Keratinocyte (primary cell): ENCODE measurements around the gene EVL. TPM values are rescaled to one million over a fixed set of nuclear protein-coding genes. Genes with fewer than 3 reads are reported as not detected.

Source experiments
- DNase-seq: peaks from one replicate; pipeline ENCODE4 v3.0.0-alpha.2; 2011; ENCODE audit warnings: low read depth, missing footprints, low spot score
- FAIRE-seq: peaks from 2 replicates; lab custom pipeline; 2011; peaks lifted over from hg19 to GRCh38; lab: Jason Lieb, UNC
- H2AFZ ChIP-seq: 2 replicates; pipeline ENCODE4 v1.6.0; 2012; ENCODE audit warnings: low read length, control low read depth, inconsistent platforms; ENCODE audit not compliant: control insufficient read depth
- H3K27ac ChIP-seq: 2 replicates; pipeline ENCODE4 v1.5.1; 2011; ENCODE audit warnings: low read length; ENCODE audit not compliant: control insufficient read depth, insufficient read depth
- H3K27me3 ChIP-seq: 3 replicates; pipeline ENCODE4 v1.6.0; 2011; ENCODE audit warnings: low read length; ENCODE audit not compliant: control insufficient read depth, insufficient read depth; ENCODE audit errors: extremely low read depth
- H3K36me3 ChIP-seq, 2 experiments: 2 replicates in 1 of 2; 3 replicates in 1 of 2; pipeline ENCODE4 v1.5.1; 2011; ENCODE audit warnings: low read length in 2 of 2, mild to moderate bottlenecking in 1 of 2; ENCODE audit not compliant: control insufficient read depth in 2 of 2, insufficient read depth in 2 of 2; ENCODE audit errors: extremely low read depth in 1 of 2
- H3K4me1 ChIP-seq: 3 replicates; pipeline ENCODE4 v1.5.1; 2011; ENCODE audit warnings: low read length; ENCODE audit not compliant: control insufficient read depth, insufficient read depth; ENCODE audit errors: extremely low read depth
- H3K4me2 ChIP-seq: 3 replicates; pipeline ENCODE4 v1.6.0; 2011; ENCODE audit warnings: low read depth, low read length; ENCODE audit not compliant: control insufficient read depth, insufficient read depth; ENCODE audit errors: extremely low read depth
- H3K4me3 ChIP-seq, 3 experiments: fragments of 200-600 bp in 1 of 3; sonication (generic) in 1 of 3; 2 replicates in 2 of 3; 3 replicates in 1 of 3; pipeline ENCODE4 v1.5.1; 2011 to 2016; ENCODE audit warnings: low read length in 3 of 3, mild to moderate bottlenecking in 3 of 3, control low read depth in 2 of 3, inconsistent platforms in 1 of 3, low read depth in 1 of 3, mixed read lengths in 1 of 3, mixed run types in 1 of 3, moderate library complexity in 1 of 3; ENCODE audit not compliant: control insufficient read depth in 2 of 3, insufficient read depth in 2 of 3; ENCODE audit errors: extremely low read depth in 1 of 3
- H3K79me2 ChIP-seq: 2 replicates; pipeline ENCODE4 v1.6.0; 2012; ENCODE audit warnings: low read length; ENCODE audit not compliant: control insufficient read depth, insufficient read depth
- H3K9ac ChIP-seq: 3 replicates; pipeline ENCODE4 v1.6.0; 2011; ENCODE audit warnings: low read length; ENCODE audit not compliant: control insufficient read depth, insufficient read depth; ENCODE audit errors: extremely low read depth
- H3K9me1 ChIP-seq: 3 replicates; pipeline ENCODE4 v1.6.0; 2011; ENCODE audit warnings: low read length; ENCODE audit not compliant: control insufficient read depth, insufficient read depth; ENCODE audit errors: extremely low read depth
- H3K9me3 ChIP-seq: 2 replicates; pipeline ENCODE4 v1.5.1; 2012; ENCODE audit warnings: low read depth, low read length; ENCODE audit not compliant: control insufficient read depth
- H4K20me1 ChIP-seq: 3 replicates; pipeline ENCODE4 v1.6.0; 2011; ENCODE audit warnings: low read length; ENCODE audit not compliant: control insufficient read depth, insufficient read depth; ENCODE audit errors: extremely low read depth
- EZH2 ChIP-seq: IDR thresholded peaks from one replicate; pipeline ENCODE4 v1.6.1; 2012; ENCODE audit warnings: inconsistent platforms, mild to moderate bottlenecking, low read length, moderate library complexity
- dilution Hi-C: fragments of 300-500 bp; cut with MboI; formaldehyde crosslinking; loops from one replicate; pipeline ENCODE4 v1.7.0; 2020; ENCODE audit warnings: low sequenced_read_pairs; ENCODE audit not compliant: extremely low pct_ligation_motif_present
- polyA plus RNA-seq, 5 experiments: library from polyadenylated mRNA; depleted of rRNA in 3 of 5; stranded (reverse) in 3 of 5; stranded (forward) in 1 of 5; unstranded in 1 of 5; fragments of >200 nt; gene quantifications; 1 replicate in 1 of 5; 2 replicates in 3 of 5; 3 replicates in 1 of 5; pipeline versions ENCODE4 v1.2.1 to v1.2.3, GENCODE V29; 2011 to 2012; ENCODE audit warnings: missing spikeins in 2 of 5, low read depth in 1 of 5, low replicate concordance in 1 of 5
- TF ChIP-seq, protein P1 (sequence below), 3 experiments: IDR thresholded peaks in 1 of 3; conservative IDR thresholded peaks in 1 of 3; optimal IDR thresholded peaks in 1 of 3; 2 replicates in 2 of 3; 3 replicates in 1 of 3; pipeline versions ENCODE3 to v1.5.1; 2011; ENCODE audit warnings: low read length in 3 of 3, mild to moderate bottlenecking in 3 of 3, moderate library complexity in 2 of 3, control low read depth in 1 of 3, inconsistent platforms in 1 of 3; ENCODE audit not compliant: insufficient read depth in 2 of 3; ENCODE audit errors: extremely low read depth in 1 of 3

EVL gene
- polyA plus RNA-seq, 1 donor (not counting 4 experiments of a cell fraction or from before 2014, with no cell fraction given): 12.0 TPM

DNA sequence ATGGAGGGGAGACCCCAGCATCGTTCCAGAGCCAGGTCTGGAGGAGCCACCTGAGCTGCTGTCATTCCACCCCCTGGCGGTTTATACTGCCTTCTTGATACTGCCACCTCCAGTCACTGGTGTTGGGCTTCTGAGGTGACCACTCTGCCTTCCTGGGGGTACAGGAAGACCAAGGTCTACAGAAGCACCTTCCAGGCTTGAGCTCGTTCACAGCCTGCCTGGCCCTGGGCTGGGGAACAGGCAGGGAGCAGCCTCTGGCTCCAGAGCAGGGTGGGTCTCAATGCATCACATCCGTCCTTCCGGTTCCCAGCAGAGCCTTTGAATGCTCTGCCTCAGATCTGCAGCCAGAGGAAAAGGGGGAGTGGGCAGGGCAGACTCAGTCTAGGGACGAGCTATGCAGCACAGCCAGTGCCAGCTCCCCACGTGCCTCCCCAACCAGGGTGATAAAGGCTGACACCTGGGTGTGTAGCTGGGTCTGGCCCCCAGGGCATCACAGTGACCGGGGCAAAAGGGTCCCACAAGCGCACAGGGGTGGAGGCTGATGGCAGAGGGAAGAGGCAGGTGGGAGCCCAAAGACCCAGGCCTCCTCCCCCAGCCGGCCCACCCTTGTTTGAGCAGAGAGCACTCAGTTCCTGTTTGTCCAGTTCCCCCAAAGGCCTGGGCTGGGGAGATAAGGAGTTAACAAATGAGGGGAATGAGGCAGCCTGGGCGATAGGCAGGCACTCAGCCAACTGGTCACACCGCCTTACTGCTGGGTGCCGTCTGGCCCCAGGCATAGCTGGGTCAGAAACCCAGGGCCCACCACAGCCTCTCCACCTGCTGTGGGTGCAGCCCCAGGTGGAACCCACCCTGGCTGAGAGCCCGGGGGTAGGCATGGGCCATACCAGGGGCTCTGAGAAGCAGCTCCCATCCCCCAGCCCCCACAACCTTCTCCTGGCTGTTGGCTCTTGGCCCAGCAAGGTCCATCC, 77.1 kb downstream of the EVL start:
- H3K4me2 ChIP-seq: no peak overlapping the region
- no peaks in the 10 kb centered on the region for H3K9me3 ChIP-seq
- no peak for FAIRE-seq
- DNase-seq: no peak
- no peaks in the 10 kb centered on the region for H3K36me3 ChIP-seq
- dilution Hi-C loops: no loop called here
- no peaks in the 10 kb centered on the region for H4K20me1 ChIP-seq
- H3K4me3 ChIP-seq: no peak overlapping the region
- no peak overlapping the region for H2AFZ ChIP-seq
- no peaks in the 10 kb centered on the region for H3K27me3 ChIP-seq
- peaks cover 4% of the 10 kb centered on the region for H3K4me1 ChIP-seq
- H3K27ac ChIP-seq: no peak overlapping the region
- no peaks in the 10 kb centered on the region for H3K79me2 ChIP-seq
- TF ChIP-seq, protein P1, sequence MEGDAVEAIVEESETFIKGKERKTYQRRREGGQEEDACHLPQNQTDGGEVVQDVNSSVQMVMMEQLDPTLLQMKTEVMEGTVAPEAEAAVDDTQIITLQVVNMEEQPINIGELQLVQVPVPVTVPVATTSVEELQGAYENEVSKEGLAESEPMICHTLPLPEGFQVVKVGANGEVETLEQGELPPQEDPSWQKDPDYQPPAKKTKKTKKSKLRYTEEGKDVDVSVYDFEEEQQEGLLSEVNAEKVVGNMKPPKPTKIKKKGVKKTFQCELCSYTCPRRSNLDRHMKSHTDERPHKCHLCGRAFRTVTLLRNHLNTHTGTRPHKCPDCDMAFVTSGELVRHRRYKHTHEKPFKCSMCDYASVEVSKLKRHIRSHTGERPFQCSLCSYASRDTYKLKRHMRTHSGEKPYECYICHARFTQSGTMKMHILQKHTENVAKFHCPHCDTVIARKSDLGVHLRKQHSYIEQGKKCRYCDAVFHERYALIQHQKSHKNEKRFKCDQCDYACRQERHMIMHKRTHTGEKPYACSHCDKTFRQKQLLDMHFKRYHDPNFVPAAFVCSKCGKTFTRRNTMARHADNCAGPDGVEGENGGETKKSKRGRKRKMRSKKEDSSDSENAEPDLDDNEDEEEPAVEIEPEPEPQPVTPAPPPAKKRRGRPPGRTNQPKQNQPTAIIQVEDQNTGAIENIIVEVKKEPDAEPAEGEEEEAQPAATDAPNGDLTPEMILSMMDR (optimal IDR thresholded peaks at IDR 0.05 in 1 of 3, IDR thresholded peaks at IDR 0.05 in 1 of 3, conservative IDR thresholded peaks at IDR 0.05 in 1 of 3; ENCODE audit: extremely low read depth in 1 of 3, insufficient read depth in 2 of 3, low read length in 3 of 3): no peak
- no peaks in the 10 kb centered on the region for H3K9me1 ChIP-seq
- no peak overlapping the region for H3K9ac ChIP-seq

DNA sequence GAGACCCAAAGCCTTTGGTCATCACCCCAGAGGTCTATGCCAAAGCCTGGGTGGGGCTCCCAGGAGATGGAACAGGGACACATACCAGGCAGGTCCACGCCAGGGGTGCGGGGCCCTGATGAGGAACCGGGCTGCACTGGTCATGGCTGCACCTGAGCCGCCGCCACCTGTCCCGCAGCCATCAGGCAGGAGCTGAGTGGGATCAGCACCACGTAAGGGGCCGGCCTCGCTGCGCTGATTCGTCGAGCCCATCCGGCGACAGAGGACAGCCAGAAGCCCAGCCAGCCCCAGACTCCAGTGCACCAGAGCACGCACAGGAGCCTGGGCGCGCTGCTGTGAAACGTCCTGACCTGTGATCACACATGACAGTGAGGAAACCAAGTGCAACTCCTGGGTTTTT, 78.3 kb downstream of the EVL start:
- peaks cover 4% of the 10 kb centered on the region for H3K4me1 ChIP-seq
- DNase-seq (no peak), FAIRE-seq (no peak)
- no peaks in the 10 kb centered on the region for H3K27me3 ChIP-seq
- H2AFZ ChIP-seq: no peak overlapping the region
- no peak overlapping the region for H3K27ac ChIP-seq
- no peak overlapping the region for H3K4me2 ChIP-seq
- H3K9me3 ChIP-seq: no peaks in the 10 kb centered on the region
- no peaks in the 10 kb centered on the region for H4K20me1 ChIP-seq
- no peaks in the 10 kb centered on the region for H3K9me1 ChIP-seq
- no peak overlapping the region for H3K4me3 ChIP-seq
- TF ChIP-seq EZH2: no peak
- TF ChIP-seq, protein P1 (optimal IDR thresholded peaks at IDR 0.05 in 1 of 3, IDR thresholded peaks at IDR 0.05 in 1 of 3, conservative IDR thresholded peaks at IDR 0.05 in 1 of 3; ENCODE audit: extremely low read depth in 1 of 3, insufficient read depth in 2 of 3, low read length in 3 of 3): no peak
- H3K36me3 ChIP-seq: no peaks in the 10 kb centered on the region
- H3K79me2 ChIP-seq: no peaks in the 10 kb centered on the region
- dilution Hi-C loops: no loop called here
- H3K9ac ChIP-seq: no peak overlapping the region
